HEK293 (cell line): Measurements from ENCODE around the gene IFT43.
A peak's percentile ranks its signal among the peaks of the same experiment; 100 is the strongest.

Source experiments
- ATF2 ChIP-seq: fragments of 450-650 bp; formaldehyde crosslinking; IDR thresholded peaks from 2 replicates; pipeline ENCODE4 v1.5.1; 2016; ENCODE audit warnings: missing biosample characterization, missing genetic modification characterization, low read depth
- INSM2 ChIP-seq: fragments of 450-650 bp; formaldehyde crosslinking; IDR thresholded peaks from 2 replicates; pipeline ENCODE4 v1.5.1; 2016; ENCODE audit warnings: missing biosample characterization, missing genetic modification characterization
- MEIS1 ChIP-seq: sonication (generic); formaldehyde crosslinking; IDR thresholded peaks from 2 replicates; pipeline ENCODE4 v1.8.1; 2022; ENCODE audit warnings: missing genetic modification reagents, mild to moderate bottlenecking, borderline replicate concordance
- OVOL3 ChIP-seq: fragments of 450-650 bp; formaldehyde crosslinking; IDR thresholded peaks from 2 replicates; pipeline ENCODE4 v1.5.1; 2016; ENCODE audit warnings: missing biosample characterization, missing genetic modification characterization
- SP7 ChIP-seq: fragments of 450-650 bp; formaldehyde crosslinking; IDR thresholded peaks from 2 replicates; pipeline ENCODE4 v1.5.1; 2016; ENCODE audit warnings: missing biosample characterization, missing genetic modification characterization
- ZBTB21 ChIP-seq: fragments of 450-650 bp; formaldehyde crosslinking; IDR thresholded peaks from 2 replicates; pipeline ENCODE4 v1.5.1; 2017; ENCODE audit warnings: missing biosample characterization, missing genetic modification characterization
- ZNF10 ChIP-seq: fragments of 450-650 bp; formaldehyde crosslinking; IDR thresholded peaks from 2 replicates; pipeline ENCODE4 v1.5.1; 2017; ENCODE audit warnings: missing biosample characterization, missing genetic modification characterization
- ZNF146 ChIP-seq: fragments of 450-650 bp; formaldehyde crosslinking; IDR thresholded peaks from 2 replicates; pipeline ENCODE4 v1.5.1; 2016; ENCODE audit warnings: missing biosample characterization, missing genetic modification characterization
- ZNF169 ChIP-seq: fragments of 450-650 bp; formaldehyde crosslinking; IDR thresholded peaks from 2 replicates; pipeline ENCODE4 v1.5.1; 2016; ENCODE audit warnings: missing biosample characterization, missing genetic modification characterization
- ZNF175 ChIP-seq: fragments of 450-650 bp; formaldehyde crosslinking; IDR thresholded peaks from 2 replicates; pipeline ENCODE4 v1.5.1; 2016; ENCODE audit warnings: missing biosample characterization, missing genetic modification characterization
- ZNF211 ChIP-seq: fragments of 450-650 bp; formaldehyde crosslinking; IDR thresholded peaks from 2 replicates; pipeline ENCODE4 v1.5.1; 2016; ENCODE audit warnings: low read depth, missing biosample characterization, missing genetic modification characterization
- ZNF248 ChIP-seq: fragments of 450-650 bp; formaldehyde crosslinking; IDR thresholded peaks from 2 replicates; pipeline ENCODE4 v1.5.1; 2017; ENCODE audit warnings: missing biosample characterization, missing genetic modification characterization
- ZNF266 ChIP-seq: fragments of 450-650 bp; formaldehyde crosslinking; IDR thresholded peaks from 2 replicates; pipeline ENCODE4 v1.5.1; 2016; ENCODE audit warnings: missing biosample characterization, missing genetic modification characterization, low read depth
- ZNF292 ChIP-seq: fragments of 450-650 bp; formaldehyde crosslinking; IDR thresholded peaks from 2 replicates; pipeline ENCODE4 v1.5.1; 2016; ENCODE audit warnings: low read depth, missing biosample characterization, missing genetic modification characterization, borderline replicate concordance
- ZNF335 ChIP-seq: fragments of 450-650 bp; formaldehyde crosslinking; conservative IDR thresholded peaks from 2 replicates; pipeline ENCODE4 v1.5.1; 2016; ENCODE audit warnings: missing biosample characterization, missing genetic modification characterization
- ZNF341 ChIP-seq: fragments of 450-650 bp; formaldehyde crosslinking; IDR thresholded peaks from 2 replicates; pipeline ENCODE4; 2016; ENCODE audit warnings: low read depth, missing biosample characterization, missing genetic modification characterization
- ZNF391 ChIP-seq: fragments of 450-650 bp; formaldehyde crosslinking; IDR thresholded peaks from 2 replicates; pipeline ENCODE4 v1.5.1; 2016; ENCODE audit warnings: low read depth, missing biosample characterization, missing genetic modification characterization, borderline replicate concordance
- ZNF398 ChIP-seq: fragments of 450-650 bp; formaldehyde crosslinking; IDR thresholded peaks from 2 replicates; pipeline ENCODE4 v1.5.1; 2017; ENCODE audit warnings: missing biosample characterization, missing genetic modification characterization
- ZNF416 ChIP-seq: fragments of 450-650 bp; formaldehyde crosslinking; IDR thresholded peaks from 2 replicates; pipeline ENCODE4 v1.5.1; 2016; ENCODE audit warnings: missing biosample characterization, missing genetic modification characterization
- ZNF449 ChIP-seq: fragments of 450-650 bp; formaldehyde crosslinking; IDR thresholded peaks from 2 replicates; pipeline ENCODE4 v1.5.1; 2017; ENCODE audit warnings: missing biosample characterization, mild to moderate bottlenecking, missing genetic modification characterization, moderate library complexity
- ZNF510 ChIP-seq: fragments of 450-650 bp; formaldehyde crosslinking; IDR thresholded peaks from 2 replicates; pipeline ENCODE4 v1.5.1; 2018; ENCODE audit warnings: mild to moderate bottlenecking, missing genetic modification characterization, missing biosample characterization; ENCODE audit not compliant: insufficient replicate concordance
- ZNF514 ChIP-seq: fragments of 450-650 bp; formaldehyde crosslinking; IDR thresholded peaks from 2 replicates; pipeline ENCODE4 v1.5.1; 2016; ENCODE audit warnings: missing biosample characterization, missing genetic modification characterization
- ZNF600 ChIP-seq: fragments of 450-650 bp; formaldehyde crosslinking; IDR thresholded peaks from 2 replicates; pipeline ENCODE4 v1.5.1; 2016; ENCODE audit warnings: missing biosample characterization, missing genetic modification characterization
- ZNF629 ChIP-seq: fragments of 450-650 bp; formaldehyde crosslinking; IDR thresholded peaks from 2 replicates; pipeline ENCODE4 v1.5.1; 2017; ENCODE audit warnings: missing biosample characterization, missing genetic modification characterization
- ZNF645 ChIP-seq: fragments of 450-650 bp; formaldehyde crosslinking; IDR thresholded peaks from 2 replicates; pipeline ENCODE4; 2016; ENCODE audit warnings: missing biosample characterization, missing genetic modification characterization
- ZNF654 ChIP-seq: fragments of 450-650 bp; formaldehyde crosslinking; IDR thresholded peaks from 2 replicates; pipeline ENCODE4 v1.5.1; 2016; ENCODE audit warnings: low read depth, missing biosample characterization, missing genetic modification characterization
- ZNF660 ChIP-seq: fragments of 450-650 bp; IDR thresholded peaks from 2 replicates; pipeline ENCODE4 v1.5.1; 2018; ENCODE audit warnings: missing biosample characterization, mild to moderate bottlenecking, missing genetic modification characterization
- ZNF704 ChIP-seq: fragments of 450-650 bp; formaldehyde crosslinking; IDR thresholded peaks from 2 replicates; pipeline ENCODE4 v1.5.1; 2016; ENCODE audit warnings: missing biosample characterization, missing genetic modification characterization
- ZNF776 ChIP-seq: fragments of 450-650 bp; formaldehyde crosslinking; IDR thresholded peaks from 2 replicates; pipeline ENCODE4 v1.5.0; 2017; ENCODE audit warnings: missing biosample characterization, missing genetic modification characterization, borderline replicate concordance

IFT43 gene

GRCh38 chr14:75981426-75982265, 3.9 kb upstream of the IFT43 start, which contains the start of gene TGFB3 (continued):
- TF ChIP-seq ZNF266, result no peak
- no peak for TF ChIP-seq ZNF514 (tag by site-specific recombination)
- TF ChIP-seq ZNF629 (tag by site-specific recombination), result peak; percentile 89
- peak; percentile 81 for TF ChIP-seq INSM2 (tag by site-specific recombination)
- peak; percentile 98 for TF ChIP-seq ZNF335
- TF ChIP-seq ZNF211 (tag by site-specific recombination), result no peak
- no peak for TF ChIP-seq ZNF146 (tag by site-specific recombination)
- no peak for TF ChIP-seq ZNF416
- TF ChIP-seq ZNF660, result no peak
- TF ChIP-seq OVOL3, result 0 out of 2 replicates have a peak, but pooled peaks have one; percentile 35
- peak; percentile 80 for TF ChIP-seq ATF2 (tag by site-specific recombination)
- TF ChIP-seq ZNF600 (tag by site-specific recombination), result peak; percentile 55; the same call in 1 of the 2 replicates
- no peak for TF ChIP-seq ZNF248 (tag by site-specific recombination)
- TF ChIP-seq ZNF292 (tag by site-specific recombination), result no peak
- TF ChIP-seq ZNF398 (tag by site-specific recombination), result peak; percentile 100
- TF ChIP-seq MEIS1 (CRISPR knock-in tag), result no peak
- TF ChIP-seq ZNF341 (tag by site-specific recombination), result peak; percentile 86
- TF ChIP-seq ZNF175, result no peak
- no peak for TF ChIP-seq ZNF645 (tag by site-specific recombination)
- TF ChIP-seq ZNF169 (tag by site-specific recombination), result peak; percentile 86
- no peak for TF ChIP-seq ZNF704
- peak; percentile 22; the same call in 1 of the 2 replicates for TF ChIP-seq ZNF654 (tag by site-specific recombination)
- no peak for TF ChIP-seq ZNF510 (tag by site-specific recombination)
- 0 out of 2 replicates have a peak, but pooled peaks have one; percentile 15 for TF ChIP-seq ZNF776 (tag by site-specific recombination)
- TF ChIP-seq ZNF391 (tag by site-specific recombination), result peak; percentile 84
- TF ChIP-seq SP7 (tag by site-specific recombination), result peak; percentile 87
- TF ChIP-seq ZNF10, result peak; percentile 36; the same call in 1 of the 2 replicates
- no peak for TF ChIP-seq ZNF449 (tag by site-specific recombination)
- peak; percentile 86 for TF ChIP-seq ZBTB21 (tag by site-specific recombination)
